Activated T-cell treated with anti-CD3 and anti-CD28 coated beads, Interleukin-2, amount 50 U/mL, for 4 hours (primary cell): ENCODE data around the gene TMEM154. TPM values are rescaled to one million over a fixed set of nuclear protein-coding genes. Genes with fewer than 3 reads are reported as not detected.
A peak's percentile ranks its signal among the peaks of the same experiment; 100 is the strongest.

ENCODE experiments used
- ATAC-seq, 2 donors: fragments of 200-7000 bp; cut with Tn5 transposase; one replicate each; pipeline ENCODE4 v1.10.0; 2021
- DNase-seq: peaks from one replicate; pipeline ENCODE4 v3.0.0-alpha.2; 2020
- H3K27me3 Mint-ChIP-seq: one replicate; pipeline ENCODE4 v1.8.0; 2021; ENCODE audit warnings: low read depth, mixed read lengths
- H3K36me3 Mint-ChIP-seq: one replicate; pipeline ENCODE4 v1.8.0; 2022; ENCODE audit warnings: mixed read lengths; ENCODE audit not compliant: insufficient read depth
- H3K4me1 Mint-ChIP-seq: one replicate; pipeline ENCODE4 v1.8.0; 2021; ENCODE audit warnings: low read depth, mixed read lengths
- H3K4me3 Mint-ChIP-seq: one replicate; pipeline ENCODE4 v1.8.0; 2021; ENCODE audit warnings: mild to moderate bottlenecking, moderate library complexity, mixed read lengths
- H3K9me3 Mint-ChIP-seq: one replicate; pipeline ENCODE4 v1.8.0; 2021; ENCODE audit warnings: mixed read lengths
- total RNA-seq, 3 donors: library from RNA; stranded (reverse); gene quantifications; one replicate each; pipeline ENCODE4 v1.2.1, GENCODE V29; 2021

Gene TMEM154
- total RNA-seq, 3 donors from 2014 or later: 5.6 to 6.2 (median 6.0) TPM

DNA sequence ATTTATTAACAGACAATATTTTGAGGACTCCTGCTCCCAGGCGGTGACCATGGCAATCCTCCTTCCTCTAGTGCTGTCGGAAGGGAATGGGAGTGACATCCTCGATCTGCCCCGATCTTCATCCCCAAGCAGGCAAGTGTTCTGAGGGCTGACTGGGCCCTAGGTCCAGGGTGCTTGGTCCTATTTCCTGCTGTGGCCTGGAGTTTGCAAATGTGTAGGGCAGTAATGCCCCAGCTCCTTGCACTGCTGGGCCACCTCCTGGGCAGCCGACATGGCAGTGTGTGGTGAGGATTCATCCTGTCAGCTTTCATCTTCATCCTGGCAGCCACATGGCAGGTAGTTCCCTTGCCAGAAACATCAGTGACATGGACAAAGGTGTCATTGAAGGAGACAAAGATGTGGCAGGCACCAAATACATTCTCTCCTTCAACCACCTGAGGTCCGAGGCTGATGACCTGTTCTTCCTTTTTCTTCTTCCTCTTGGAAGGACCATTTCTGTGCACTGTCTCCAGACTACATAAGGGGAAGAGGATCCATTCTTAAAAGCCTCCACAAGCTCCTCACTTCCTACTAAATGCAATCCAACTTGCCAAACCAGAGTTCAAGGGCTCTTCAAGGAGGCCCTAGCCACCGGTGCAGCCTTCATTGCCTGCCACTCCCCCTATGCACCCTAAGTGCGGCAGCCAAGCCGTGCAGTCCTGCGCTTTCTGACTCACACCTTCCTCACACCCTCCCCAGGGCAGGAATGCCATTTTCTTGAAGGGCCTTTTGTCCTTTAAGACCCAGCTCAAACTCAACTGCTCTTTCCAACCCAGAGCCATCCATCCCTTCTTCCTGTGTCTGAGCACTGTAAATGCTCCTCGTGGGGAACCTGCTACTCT, 65.7 kb downstream of the TMEM154 start:
- DNase-seq (no peak), ATAC-seq (no peak)
- H3K36me3 Mint-ChIP-seq: no peaks in the 10 kb centered on the region
- peaks cover 7% of the 10 kb centered on the region for H3K27me3 Mint-ChIP-seq
- peaks cover 2% of the 10 kb centered on the region for H3K4me1 Mint-ChIP-seq
- no peak overlapping the region for H3K4me3 Mint-ChIP-seq
- H3K9me3 Mint-ChIP-seq: no peaks in the 10 kb centered on the region

DNA sequence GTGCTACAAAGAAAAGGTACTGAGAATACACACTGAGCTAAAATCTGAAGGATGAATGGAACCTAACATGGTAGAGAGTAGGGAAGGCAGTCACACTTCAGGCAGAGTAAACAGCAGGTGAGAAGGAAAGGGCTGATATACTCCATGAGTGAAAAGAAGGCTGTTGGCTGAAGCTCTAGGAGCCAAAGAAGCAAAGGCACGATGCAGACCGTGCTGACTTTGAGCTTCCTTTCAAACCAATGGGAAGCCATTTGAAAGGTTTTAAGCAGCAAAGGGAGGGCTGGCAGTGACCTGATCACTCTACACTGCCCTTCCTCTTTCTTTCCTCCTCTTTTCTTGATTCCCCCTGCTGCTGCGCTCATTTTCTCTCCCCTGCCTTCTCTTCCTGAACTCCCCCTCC, 66.4 kb downstream of the TMEM154 start:
- no peak overlapping the region for H3K4me3 Mint-ChIP-seq
- H3K36me3 Mint-ChIP-seq: no peaks in the 10 kb centered on the region
- peaks cover 7% of the 10 kb centered on the region for H3K27me3 Mint-ChIP-seq
- no peaks in the 10 kb centered on the region for H3K9me3 Mint-ChIP-seq
- ATAC-seq: no peak
- H3K4me1 Mint-ChIP-seq: peaks cover 2% of the 10 kb centered on the region
- no peak for DNase-seq

DNA sequence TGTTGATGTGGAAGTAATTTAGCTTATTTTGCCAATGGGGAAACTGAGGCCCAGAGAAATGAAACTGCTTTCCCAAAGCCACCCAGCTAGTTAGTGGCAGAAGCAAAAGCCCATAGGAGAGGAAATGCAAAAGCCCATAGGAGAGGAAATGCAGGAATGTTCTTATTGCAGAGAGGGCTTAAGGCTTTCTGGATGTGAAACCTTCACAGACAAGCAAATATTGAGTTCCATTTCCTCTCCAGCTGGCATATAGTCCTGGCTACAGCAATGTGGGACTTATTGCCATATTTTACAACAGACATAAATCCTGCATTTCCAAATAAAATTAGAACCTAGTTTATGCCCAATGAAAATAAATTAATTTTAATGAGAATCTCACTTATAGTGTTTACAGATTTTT, 69.7 kb downstream of the TMEM154 start:
- H3K36me3 Mint-ChIP-seq: no peaks in the 10 kb centered on the region
- DNase-seq (no peak), ATAC-seq (no peak)
- no peaks in the 10 kb centered on the region for H3K9me3 Mint-ChIP-seq
- peaks cover 5% of the 10 kb centered on the region for H3K27me3 Mint-ChIP-seq
- peaks cover 4% of the 10 kb centered on the region for H3K4me1 Mint-ChIP-seq
- no peak overlapping the region for H3K4me3 Mint-ChIP-seq

DNA sequence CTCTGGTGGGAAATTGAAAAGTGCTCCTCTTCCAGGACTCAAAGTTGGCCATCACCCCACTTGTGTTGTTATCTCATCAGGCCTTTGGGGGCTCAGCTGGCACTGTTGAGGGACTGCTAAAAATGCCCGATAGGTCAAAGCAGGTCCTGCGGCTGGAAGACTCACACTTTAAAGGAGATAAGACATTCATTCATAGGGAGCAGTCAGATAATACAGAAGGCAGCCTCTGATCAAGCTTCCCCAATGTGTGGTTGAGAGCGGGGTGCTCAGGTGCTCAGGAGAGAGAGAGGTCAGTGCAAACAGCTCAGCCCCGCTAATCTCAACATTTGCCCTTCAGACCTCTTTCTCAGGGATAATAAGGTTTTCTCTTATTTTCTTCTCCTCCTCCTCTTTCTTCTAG, 70.3 kb downstream of the TMEM154 start:
- Mint-ChIP-seq H3K9me3 (no peaks in the 10 kb centered on the region), H3K4me1 (peaks cover 4% of the 10 kb centered on the region), H3K27me3 (peaks cover 4% of the 10 kb centered on the region), H3K36me3 (no peaks in the 10 kb centered on the region), H3K4me3 (no peak overlapping the region)
- no peak for DNase-seq
- ATAC-seq: no peak

- H3K27me3 Mint-ChIP-seq: no peaks in the 10 kb centered on the region
- H3K36me3 Mint-ChIP-seq: no peaks in the 10 kb centered on the region
- H3K4me3 Mint-ChIP-seq: no peak overlapping the region
- no peaks in the 10 kb centered on the region for H3K9me3 Mint-ChIP-seq
- peaks cover 4% of the 10 kb centered on the region for H3K4me1 Mint-ChIP-seq
- ATAC-seq (no peak), DNase-seq (no peak)
Measured at GRCh38 chr4:152607178-152607577, 72.6 kb downstream of the TMEM154 start.

DNA sequence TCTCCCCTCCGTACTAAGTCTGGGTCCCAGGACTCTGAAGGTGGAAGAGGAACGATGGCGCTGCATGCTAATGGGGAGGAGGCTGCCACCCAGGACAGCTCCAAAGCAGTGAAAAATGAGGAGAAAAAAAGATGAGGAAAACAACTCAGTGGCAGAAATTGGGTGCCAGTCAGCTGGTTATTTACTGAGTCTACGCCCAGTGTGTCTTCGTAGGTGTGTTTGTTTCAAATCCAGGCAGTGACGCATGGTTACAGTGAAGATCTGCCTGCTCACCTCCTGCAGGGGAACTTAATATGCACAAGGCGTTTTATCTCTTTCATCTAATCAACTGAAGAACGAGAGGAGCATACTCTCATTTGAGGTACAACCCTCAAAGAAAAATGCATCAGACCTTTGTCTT, 73.0 kb downstream of the TMEM154 start:
- Mint-ChIP-seq H3K27me3 (no peaks in the 10 kb centered on the region), H3K4me1 (peaks cover 4% of the 10 kb centered on the region), H3K9me3 (no peaks in the 10 kb centered on the region), H3K36me3 (no peaks in the 10 kb centered on the region), H3K4me3 (no peak overlapping the region)
- no peak for DNase-seq
- peak; percentile 43 for ATAC-seq

GRCh38 chr4:152605641-152606335, 74.0 kb downstream of the TMEM154 start:
- Mint-ChIP-seq H3K36me3 (no peaks in the 10 kb centered on the region), H3K9me3 (no peaks in the 10 kb centered on the region), H3K4me1 (peaks cover 3% of the 10 kb centered on the region)

GRCh38 chr4:152605031-152605430, 74.8 kb downstream of the TMEM154 start:
- Mint-ChIP-seq H3K36me3 (no peaks in the 10 kb centered on the region), H3K4me1 (peaks cover 2% of the 10 kb centered on the region)

More at GRCh38 chr4:152605641-152606335, 74.0 kb downstream of the TMEM154 start:
- ATAC-seq (no peak), DNase-seq (no peak)
- H3K4me3 Mint-ChIP-seq: no peak overlapping the region
- H3K27me3 Mint-ChIP-seq: no peaks in the 10 kb centered on the region

DNA sequence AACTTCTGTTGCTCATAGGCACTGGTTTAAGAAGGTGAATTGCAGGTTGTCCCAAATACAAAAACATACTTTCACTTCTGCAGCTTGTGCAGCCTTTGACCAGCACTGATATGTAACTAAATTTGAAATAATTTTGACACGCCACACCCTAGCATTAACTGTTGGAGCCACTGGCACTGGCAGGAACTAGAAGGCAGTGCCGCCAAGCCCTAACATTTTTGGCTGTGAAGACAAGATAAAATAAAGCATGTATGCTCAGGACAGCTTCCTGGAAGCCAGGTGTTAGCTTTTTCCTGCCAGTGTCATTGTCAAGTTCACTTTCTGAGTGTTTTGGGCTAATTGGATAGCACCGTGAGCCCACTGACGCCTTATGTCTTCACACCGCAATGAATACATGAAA, 78.6 kb downstream of the TMEM154 start:
- Mint-ChIP-seq H3K36me3 (no peaks in the 10 kb centered on the region), H3K27me3 (no peaks in the 10 kb centered on the region), H3K4me3 (no peak overlapping the region), H3K4me1 (no peaks in the 10 kb centered on the region), H3K9me3 (no peaks in the 10 kb centered on the region)
- DNase-seq: no peak
- ATAC-seq: no peak

More at GRCh38 chr4:152605031-152605430, 74.8 kb downstream of the TMEM154 start:
- ATAC-seq (no peak), DNase-seq (no peak)
- no peaks in the 10 kb centered on the region for H3K27me3 Mint-ChIP-seq
- H3K4me3 Mint-ChIP-seq: no peak overlapping the region
- no peaks in the 10 kb centered on the region for H3K9me3 Mint-ChIP-seq

- Mint-ChIP-seq H3K27me3 (no peaks in the 10 kb centered on the region), H3K36me3 (no peaks in the 10 kb centered on the region), H3K4me1 (no peaks in the 10 kb centered on the region), H3K4me3 (no peak overlapping the region), H3K9me3 (no peaks in the 10 kb centered on the region)
- no peak for ATAC-seq
- DNase-seq: no peak
Measured at GRCh38 chr4:152599636-152600035, 80.2 kb downstream of the TMEM154 start.

- no peak for DNase-seq
- no peaks in the 10 kb centered on the region for H3K36me3 Mint-ChIP-seq
- no peaks in the 10 kb centered on the region for H3K4me1 Mint-ChIP-seq
- no peak for ATAC-seq
- no peaks in the 10 kb centered on the region for H3K27me3 Mint-ChIP-seq
- no peaks in the 10 kb centered on the region for H3K9me3 Mint-ChIP-seq
- H3K4me3 Mint-ChIP-seq: no peak overlapping the region
Measured at GRCh38 chr4:152599095-152599494, 80.7 kb downstream of the TMEM154 start.

- no peaks in the 10 kb centered on the region for H3K4me1 Mint-ChIP-seq
- ATAC-seq: no peak
- no peaks in the 10 kb centered on the region for H3K36me3 Mint-ChIP-seq
Measured at GRCh38 chr4:152598454-152598853, 81.3 kb downstream of the TMEM154 start.

GRCh38 chr4:152594978-152595925, 84.5 kb downstream of the TMEM154 start:
- Mint-ChIP-seq H3K27me3 (peaks cover 8% of the 10 kb centered on the region), H3K4me1 (no peaks in the 10 kb centered on the region), H3K36me3 (no peaks in the 10 kb centered on the region), H3K4me3 (no peak overlapping the region), H3K9me3 (no peaks in the 10 kb centered on the region)
- ATAC-seq (no peak), DNase-seq (no peak)

More at GRCh38 chr4:152598454-152598853, 81.3 kb downstream of the TMEM154 start:
- Mint-ChIP-seq H3K4me3 (no peak overlapping the region), H3K27me3 (no peaks in the 10 kb centered on the region), H3K9me3 (no peaks in the 10 kb centered on the region)
- no peak for DNase-seq

GRCh38 chr4:152594057-152594456, 85.7 kb downstream of the TMEM154 start:
- no peak overlapping the region for H3K4me3 Mint-ChIP-seq
- no peak for ATAC-seq
- H3K9me3 Mint-ChIP-seq: no peaks in the 10 kb centered on the region
- no peaks in the 10 kb centered on the region for H3K36me3 Mint-ChIP-seq
- H3K27me3 Mint-ChIP-seq: peaks cover 11% of the 10 kb centered on the region
- no peak for DNase-seq
- H3K4me1 Mint-ChIP-seq: no peaks in the 10 kb centered on the region
